PC-3 (cell line): Measurements from ENCODE around the gene MYL7. TPM values are rescaled to one million over a fixed set of nuclear protein-coding genes. Genes with fewer than 3 reads are reported as not detected.
"Not testable (repeated sequence)": the region's sequence is repeated elsewhere in the genome, so short reads cannot be mapped to it uniquely, and the experiment has no call there.

Experiments used
- ATAC-seq: fragments of 200-7000 bp; cut with Tn5 transposase; 2 replicates; pipeline ENCODE4 v1.9.1; 2020; ENCODE audit warnings: mild to moderate bottlenecking, moderate library complexity
- BruUV-seq: library from RNA; stranded (reverse); fragments of 400-500 nt; replicated peaks from 2 replicates; lab custom pipeline; 2021; lab: Mats Ljungman, UMichigan
- CTCF ChIA-PET: fragments of 300-600 bp; sonication (Branson Sonifier 250); formaldehyde crosslinking; loops from one replicate; lab custom pipeline; 2022; ENCODE audit warnings: antibody characterized with exemption; lab: Charles Lee
- POLR2A ChIA-PET: fragments of 300-600 bp; sonication (Branson Sonifier 250); formaldehyde crosslinking; loops from one replicate; lab custom pipeline; 2022; ENCODE audit warnings: antibody characterized with exemption; ENCODE audit not compliant: unreplicated experiment; lab: Charles Lee
- DNase-seq: peaks from one replicate; pipeline ENCODE4 v3.0.0-alpha.2; 2015
- H2AFZ ChIP-seq: fragments of 300-600 bp; sonication (generic); 2 replicates; pipeline ENCODE4 v1.6.0; 2016; ENCODE audit warnings: antibody characterized with exemption, low read length
- H3F3A ChIP-seq: fragments of 300-600 bp; sonication (generic); one replicate; pipeline ENCODE4 v1.6.0; 2017; ENCODE audit warnings: antibody characterized with exemption, low read length, control low read depth, mild to moderate bottlenecking; ENCODE audit not compliant: unreplicated experiment
- H3K27ac ChIP-seq: fragments of 300-600 bp; sonication (generic); 2 replicates; pipeline ENCODE4 v1.5.1; 2016; ENCODE audit warnings: mild to moderate bottlenecking, low read length
- H3K27me3 ChIP-seq: fragments of 300-600 bp; sonication (generic); 2 replicates; pipeline ENCODE4 v1.6.1; 2016; ENCODE audit warnings: low read length, mixed read lengths
- H3K36me3 ChIP-seq: fragments of 300-600 bp; sonication (generic); 2 replicates; pipeline ENCODE4 v1.6.1; 2016; ENCODE audit warnings: low read depth, mixed run types, low read length, mixed read lengths
- H3K4me1 ChIP-seq: fragments of 300-600 bp; sonication (generic); 2 replicates; pipeline ENCODE4 v1.5.1; 2016; ENCODE audit warnings: low read length; ENCODE audit not compliant: insufficient read depth
- H3K4me2 ChIP-seq: fragments of 300-600 bp; sonication (generic); 2 replicates; pipeline ENCODE4 v1.6.0; 2016; ENCODE audit warnings: low read length
- H3K4me3 ChIP-seq: fragments of 300-600 bp; sonication (generic); 2 replicates; pipeline ENCODE4 v1.5.1; 2016; ENCODE audit warnings: mild to moderate bottlenecking, low read length, mixed read lengths
- H3K79me2 ChIP-seq: fragments of 300-600 bp; sonication (generic); 2 replicates; pipeline ENCODE4 v1.6.1; 2017; ENCODE audit warnings: low read length, mixed read lengths
- H3K9ac ChIP-seq: fragments of 300-600 bp; sonication (generic); 2 replicates; pipeline ENCODE4 v1.6.0; 2016; ENCODE audit warnings: mild to moderate bottlenecking, low read length
- H3K9me2 ChIP-seq: fragments of 300-600 bp; sonication (generic); replicated peaks from 2 replicates; pipeline ENCODE4 v1.6.1; 2016; ENCODE audit warnings: mixed run types, low read length, mixed read lengths
- H3K9me3 ChIP-seq: fragments of 300-600 bp; sonication (generic); 2 replicates; pipeline ENCODE4 v1.6.1; 2016; ENCODE audit warnings: low read length, mixed read lengths
- H4K20me1 ChIP-seq: fragments of 300-600 bp; sonication (generic); 2 replicates; pipeline ENCODE4 v1.6.1; 2016; ENCODE audit warnings: low read length, mixed read lengths
- EZH2 ChIP-seq: fragments of 300-600 bp; sonication (generic); IDR thresholded peaks from one replicate; pipeline ENCODE4 v1.6.1; 2017; ENCODE audit warnings: antibody characterized with exemption, mild to moderate bottlenecking, low read length; ENCODE audit not compliant: unreplicated experiment
- EZH2phosphoT487 ChIP-seq: fragments of 300-600 bp; sonication (generic); IDR thresholded peaks from 2 replicates; pipeline ENCODE4 v1.6.1; 2018; ENCODE audit warnings: mild to moderate bottlenecking, antibody characterized with exemption, low read length, borderline replicate concordance
- intact Hi-C: fragments of 100-400 bp; cut with micrococcal nuclease; formaldehyde crosslinking; loops from 2 replicates; pipeline ENCODE4 v1.9.0; 2023
- total RNA-seq: library from RNA; depleted of rRNA; stranded (reverse); fragments of >200 nt; gene quantifications from 2 replicates; pipeline ENCODE4 v1.2.3, GENCODE V29; 2014
- TF ChIP-seq, protein P1 (sequence below): fragments of 300-600 bp; sonication (generic); conservative IDR thresholded peaks from 2 replicates; pipeline ENCODE4 v1.5.1; 2017; ENCODE audit warnings: antibody characterized with exemption, low read depth, mild to moderate bottlenecking, low read length

Gene MYL7
- total RNA-seq, 1 experiment from 2014 or later: not detected

DNA sequence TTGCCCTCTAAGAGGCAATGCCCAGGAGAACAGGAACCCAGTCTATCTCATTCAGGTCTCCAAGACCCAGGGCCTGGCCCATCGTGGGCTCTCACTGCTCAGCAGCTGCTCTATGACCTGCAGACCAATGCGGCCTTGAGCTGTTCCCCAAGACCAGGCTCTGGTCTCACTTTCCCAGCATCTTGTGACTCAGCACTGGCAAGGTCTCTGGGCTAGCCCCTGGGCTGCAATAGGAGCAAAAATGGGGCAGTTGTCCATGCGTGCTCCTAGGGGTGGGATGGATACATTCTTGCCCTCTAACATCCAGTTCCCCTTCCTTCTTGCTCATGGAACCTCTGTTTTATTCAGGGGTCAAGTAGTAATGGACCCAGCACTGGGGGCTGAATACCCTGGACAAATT lies 34.6 kb upstream of the MYL7 start:
- Histone ChIP-seq H3K79me2 (no peaks in the 10 kb centered on the region), H4K20me1 (no peaks in the 10 kb centered on the region), H3K9ac (no peak overlapping the region), H3K4me2 (no peak overlapping the region), H3K36me3 (no peaks in the 10 kb centered on the region), H3K27me3 (no peaks in the 10 kb centered on the region), H3K4me3 (no peak overlapping the region), H3K9me3 (no peaks in the 10 kb centered on the region), H3K9me2 (no peaks in the 10 kb centered on the region), H3K4me1 (peaks cover 11% of the 10 kb centered on the region), H3K27ac (no peak overlapping the region), H2AFZ (no peak overlapping the region), H3F3A (no peaks in the 10 kb centered on the region)
- DNase-seq (no peak), ATAC-seq (no peak)
- TF ChIP-seq, protein P1, sequence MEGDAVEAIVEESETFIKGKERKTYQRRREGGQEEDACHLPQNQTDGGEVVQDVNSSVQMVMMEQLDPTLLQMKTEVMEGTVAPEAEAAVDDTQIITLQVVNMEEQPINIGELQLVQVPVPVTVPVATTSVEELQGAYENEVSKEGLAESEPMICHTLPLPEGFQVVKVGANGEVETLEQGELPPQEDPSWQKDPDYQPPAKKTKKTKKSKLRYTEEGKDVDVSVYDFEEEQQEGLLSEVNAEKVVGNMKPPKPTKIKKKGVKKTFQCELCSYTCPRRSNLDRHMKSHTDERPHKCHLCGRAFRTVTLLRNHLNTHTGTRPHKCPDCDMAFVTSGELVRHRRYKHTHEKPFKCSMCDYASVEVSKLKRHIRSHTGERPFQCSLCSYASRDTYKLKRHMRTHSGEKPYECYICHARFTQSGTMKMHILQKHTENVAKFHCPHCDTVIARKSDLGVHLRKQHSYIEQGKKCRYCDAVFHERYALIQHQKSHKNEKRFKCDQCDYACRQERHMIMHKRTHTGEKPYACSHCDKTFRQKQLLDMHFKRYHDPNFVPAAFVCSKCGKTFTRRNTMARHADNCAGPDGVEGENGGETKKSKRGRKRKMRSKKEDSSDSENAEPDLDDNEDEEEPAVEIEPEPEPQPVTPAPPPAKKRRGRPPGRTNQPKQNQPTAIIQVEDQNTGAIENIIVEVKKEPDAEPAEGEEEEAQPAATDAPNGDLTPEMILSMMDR: no peak
- CTCF ChIA-PET: no interaction called here
- BruUV-seq: no TSS peak
- intact Hi-C loops: no loop called here
- POLR2A ChIA-PET: no interaction called here

DNA sequence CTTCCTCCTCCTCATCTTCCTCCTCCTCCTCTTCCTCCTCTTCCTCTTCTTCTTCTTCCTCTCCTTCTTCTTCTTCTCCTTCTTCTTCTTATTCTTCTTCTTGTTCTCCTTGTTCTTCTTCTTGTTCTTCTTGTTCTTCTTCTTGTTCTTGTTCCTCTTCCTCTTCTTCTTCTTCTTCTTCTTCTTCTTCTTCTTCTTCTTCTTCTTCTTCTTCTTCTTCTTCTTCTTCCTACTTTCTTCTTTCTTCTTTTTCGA lies 33.5 kb upstream of the MYL7 start:
- BruUV-seq, H3K79me2 ChIP-seq, H3K9me3 ChIP-seq, H3F3A ChIP-seq, DNase-seq, H3K4me3 ChIP-seq, H2AFZ ChIP-seq, CTCF ChIA-PET, H3K4me2 ChIP-seq, H3K9ac ChIP-seq, H4K20me1 ChIP-seq, intact Hi-C loops, H3K27me3 ChIP-seq, H3K27ac ChIP-seq, H3K36me3 ChIP-seq, ATAC-seq, H3K9me2 ChIP-seq, POLR2A ChIA-PET: not testable (repeated sequence)
- H3K4me1 ChIP-seq: peaks cover 11% of the 10 kb centered on the region

DNA sequence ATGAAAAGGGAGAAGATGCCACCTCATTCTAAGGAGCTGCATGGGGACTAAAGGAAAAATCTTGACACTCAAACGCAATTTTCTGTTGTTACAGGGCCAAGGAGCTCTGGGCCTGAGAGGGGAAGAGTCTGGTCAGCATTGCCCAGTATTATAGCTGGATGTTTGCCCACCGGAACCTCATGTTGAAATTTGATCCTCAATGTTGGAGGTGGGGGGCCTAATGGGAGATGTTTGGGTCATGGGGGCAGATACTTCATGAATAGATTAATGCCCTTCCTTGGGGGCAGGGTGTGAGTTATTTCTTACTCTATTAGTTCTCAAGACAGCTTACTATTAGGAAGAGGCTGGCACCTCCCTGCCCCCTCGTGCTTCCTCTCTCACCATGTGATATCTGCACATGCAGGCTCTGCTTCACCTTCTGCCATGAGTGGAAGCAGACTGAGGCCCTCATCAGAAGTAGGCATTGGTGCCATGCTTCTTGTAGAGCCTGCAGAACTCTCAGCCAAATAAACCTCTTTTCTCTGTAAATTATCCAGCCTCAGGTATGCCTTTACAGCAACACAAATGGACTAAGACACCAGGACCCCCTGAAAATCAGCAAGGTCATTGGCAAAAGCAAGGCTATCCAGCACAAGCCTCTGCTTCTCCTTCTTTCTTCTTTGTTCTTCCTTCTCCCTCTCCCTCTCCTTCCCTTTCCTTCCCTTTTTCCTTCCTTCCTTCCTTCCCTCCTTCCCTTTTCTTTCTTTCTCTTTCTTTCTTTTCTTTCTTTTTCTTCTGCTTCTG lies 33.0 kb upstream of the MYL7 start:
- Histone ChIP-seq H3K79me2 (no peaks in the 10 kb centered on the region), H3K27me3 (no peaks in the 10 kb centered on the region), H3K9me2 (no peaks in the 10 kb centered on the region), H3K27ac (no peak overlapping the region), H3K4me3 (no peak overlapping the region), H3K4me1 (peaks cover 11% of the 10 kb centered on the region), H3K9me3 (no peaks in the 10 kb centered on the region), H2AFZ (no peak overlapping the region), H3K36me3 (no peaks in the 10 kb centered on the region), H3K9ac (no peak overlapping the region), H4K20me1 (no peaks in the 10 kb centered on the region), H3K4me2 (no peak overlapping the region), H3F3A (no peaks in the 10 kb centered on the region)
- no TSS peak for BruUV-seq
- intact Hi-C loops: no loop called here
- TF ChIP-seq EZH2 (no peak), EZH2phosphoT487 (no peak)
- TF ChIP-seq, protein P1: no peak
- ChIA-PET CTCF (no interaction called here), POLR2A (no interaction called here)
- DNase-seq (no peak), ATAC-seq (no peak)
